K562 (cell line): ENCODE data around the gene NPAS1.

Experiments used
- ETV1 ChIP-seq: fragments of 450-650 bp; conservative IDR thresholded peaks from 2 replicates; pipeline ENCODE4 v1.6.1; 2016; ENCODE audit warnings: missing genetic modification characterization, control low read depth, low read depth, missing compliant biosample characterization
- FOXK1 ChIP-seq: sonication (generic); formaldehyde crosslinking; IDR thresholded peaks from 2 replicates; pipeline ENCODE4 v1.8.0; 2022; ENCODE audit warnings: missing genetic modification reagents, mild to moderate bottlenecking, borderline replicate concordance
- GABPA ChIP-seq: fragments of 200-800 bp; sonication (Bioruptor generic); conservative IDR thresholded peaks from 2 replicates; pipeline ENCODE4 v1.6.1; 2016; ENCODE audit warnings: low read depth, missing genetic modification characterization, missing compliant biosample characterization
- PCBP2 ChIP-seq: fragments of 200-400 bp; formaldehyde crosslinking; IDR thresholded peaks from 2 replicates; pipeline ENCODE4 v1.6.1; 2018; ENCODE audit warnings: low read length, low read depth, mild to moderate bottlenecking, moderate library complexity; ENCODE audit not compliant: poor library complexity, severe bottlenecking
- POLR2AphosphoS5 ChIP-seq: IDR thresholded peaks from 2 replicates; pipeline ENCODE4 v1.6.1; 2011; ENCODE audit warnings: mild to moderate bottlenecking, low read depth, low read length, moderate library complexity; ENCODE audit not compliant: control insufficient read depth, insufficient read depth
- SMAD3 ChIP-seq: fragments of 450-650 bp; formaldehyde crosslinking; conservative IDR thresholded peaks from 2 replicates; pipeline ENCODE4 v1.4.0; 2020; ENCODE audit warnings: mild to moderate bottlenecking
- SRF ChIP-seq, 2 experiments: fragments of 250-450, 450-650 bp in 1 of 2; sonication (Bioruptor Pico) in 1 of 2; sonication (generic) in 1 of 2; formaldehyde crosslinking; IDR thresholded peaks; 2 replicates each; pipeline versions ENCODE4 v1.5.0 to v1.5.1; 2020 to 2022; ENCODE audit warnings: mild to moderate bottlenecking in 1 of 2, missing genetic modification reagents in 1 of 2
- ZNF146 ChIP-seq: IDR thresholded peaks from one replicate; pipeline ENCODE4 v1.6.1; 2018; ENCODE audit warnings: missing compliant biosample characterization; ENCODE audit not compliant: unreplicated experiment
- TF ChIP-seq, protein P1 (sequence below): fragments of 250-450 bp; sonication (Bioruptor Pico); IDR thresholded peaks from 2 replicates; pipeline ENCODE4 v1.5.0; 2020; ENCODE audit warnings: mild to moderate bottlenecking, borderline replicate concordance
- TF ChIP-seq, protein P2 (sequence below): sonication (generic); formaldehyde crosslinking; IDR thresholded peaks from 2 replicates; pipeline ENCODE4 v1.8.1; 2023; ENCODE audit warnings: mild to moderate bottlenecking, missing genetic modification reagents
- TF ChIP-seq, protein P3 (sequence below), 3 experiments: fragments of 200-800 bp in 1 of 3; fragments of 250-450 bp in 1 of 3; fragments of 450-650 bp in 1 of 3; sonication (Bioruptor Pico) in 1 of 3; sonication (Bioruptor generic) in 1 of 3; formaldehyde crosslinking in 1 of 3; IDR thresholded peaks; 2 replicates each; pipeline versions ENCODE4 v1.6.1 to v1.8.0; 2016 to 2022; ENCODE audit warnings: mild to moderate bottlenecking in 2 of 3, missing genetic modification characterization in 2 of 3, missing compliant biosample characterization in 1 of 3, moderate library complexity in 1 of 3
- TF ChIP-seq, protein P4 (sequence below), 2 experiments: IDR thresholded peaks in 1 of 2; conservative IDR thresholded peaks in 1 of 2; 2 replicates each; pipeline ENCODE4 v1.6.1; 2016; ENCODE audit warnings: low read depth in 2 of 2, mild to moderate bottlenecking in 1 of 2, missing compliant biosample characterization in 1 of 2, missing genetic modification characterization in 1 of 2, moderate library complexity in 1 of 2

DNA sequence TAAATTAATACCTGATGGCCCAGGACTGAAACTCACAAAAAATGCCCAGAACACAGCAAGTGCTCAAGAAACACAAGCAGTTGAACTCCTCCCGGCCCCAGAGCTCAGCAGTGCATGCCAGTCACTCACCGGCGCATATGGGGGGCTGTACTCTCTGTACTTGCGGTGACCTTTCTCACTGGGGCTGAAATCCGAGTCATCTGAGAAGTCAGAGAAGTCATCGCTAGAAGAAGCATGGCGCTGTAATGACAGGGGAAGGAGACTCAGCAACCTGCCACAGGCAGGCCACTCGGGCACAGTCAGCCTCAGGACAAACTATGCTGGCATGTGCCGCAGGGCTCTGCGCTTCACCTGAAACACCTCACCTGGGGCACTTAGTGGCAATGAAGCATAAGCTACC lies 74.2 kb downstream of the NPAS1 start:
- TF ChIP-seq, protein P1, sequence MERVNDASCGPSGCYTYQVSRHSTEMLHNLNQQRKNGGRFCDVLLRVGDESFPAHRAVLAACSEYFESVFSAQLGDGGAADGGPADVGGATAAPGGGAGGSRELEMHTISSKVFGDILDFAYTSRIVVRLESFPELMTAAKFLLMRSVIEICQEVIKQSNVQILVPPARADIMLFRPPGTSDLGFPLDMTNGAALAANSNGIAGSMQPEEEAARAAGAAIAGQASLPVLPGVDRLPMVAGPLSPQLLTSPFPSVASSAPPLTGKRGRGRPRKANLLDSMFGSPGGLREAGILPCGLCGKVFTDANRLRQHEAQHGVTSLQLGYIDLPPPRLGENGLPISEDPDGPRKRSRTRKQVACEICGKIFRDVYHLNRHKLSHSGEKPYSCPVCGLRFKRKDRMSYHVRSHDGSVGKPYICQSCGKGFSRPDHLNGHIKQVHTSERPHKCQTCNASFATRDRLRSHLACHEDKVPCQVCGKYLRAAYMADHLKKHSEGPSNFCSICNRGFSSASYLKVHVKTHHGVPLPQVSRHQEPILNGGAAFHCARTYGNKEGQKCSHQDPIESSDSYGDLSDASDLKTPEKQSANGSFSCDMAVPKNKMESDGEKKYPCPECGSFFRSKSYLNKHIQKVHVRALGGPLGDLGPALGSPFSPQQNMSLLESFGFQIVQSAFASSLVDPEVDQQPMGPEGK (CRISPR knock-in tag): no peak
- TF ChIP-seq ZNF146 (CRISPR knock-in tag): no peak
- no peak for TF ChIP-seq SMAD3 (CRISPR knock-in tag)
- TF ChIP-seq, protein P2, sequence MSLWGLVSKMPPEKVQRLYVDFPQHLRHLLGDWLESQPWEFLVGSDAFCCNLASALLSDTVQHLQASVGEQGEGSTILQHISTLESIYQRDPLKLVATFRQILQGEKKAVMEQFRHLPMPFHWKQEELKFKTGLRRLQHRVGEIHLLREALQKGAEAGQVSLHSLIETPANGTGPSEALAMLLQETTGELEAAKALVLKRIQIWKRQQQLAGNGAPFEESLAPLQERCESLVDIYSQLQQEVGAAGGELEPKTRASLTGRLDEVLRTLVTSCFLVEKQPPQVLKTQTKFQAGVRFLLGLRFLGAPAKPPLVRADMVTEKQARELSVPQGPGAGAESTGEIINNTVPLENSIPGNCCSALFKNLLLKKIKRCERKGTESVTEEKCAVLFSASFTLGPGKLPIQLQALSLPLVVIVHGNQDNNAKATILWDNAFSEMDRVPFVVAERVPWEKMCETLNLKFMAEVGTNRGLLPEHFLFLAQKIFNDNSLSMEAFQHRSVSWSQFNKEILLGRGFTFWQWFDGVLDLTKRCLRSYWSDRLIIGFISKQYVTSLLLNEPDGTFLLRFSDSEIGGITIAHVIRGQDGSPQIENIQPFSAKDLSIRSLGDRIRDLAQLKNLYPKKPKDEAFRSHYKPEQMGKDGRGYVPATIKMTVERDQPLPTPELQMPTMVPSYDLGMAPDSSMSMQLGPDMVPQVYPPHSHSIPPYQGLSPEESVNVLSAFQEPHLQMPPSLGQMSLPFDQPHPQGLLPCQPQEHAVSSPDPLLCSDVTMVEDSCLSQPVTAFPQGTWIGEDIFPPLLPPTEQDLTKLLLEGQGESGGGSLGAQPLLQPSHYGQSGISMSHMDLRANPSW (CRISPR knock-in tag): no peak
- no peak for TF ChIP-seq POLR2AphosphoS5
- TF ChIP-seq, protein P3, sequence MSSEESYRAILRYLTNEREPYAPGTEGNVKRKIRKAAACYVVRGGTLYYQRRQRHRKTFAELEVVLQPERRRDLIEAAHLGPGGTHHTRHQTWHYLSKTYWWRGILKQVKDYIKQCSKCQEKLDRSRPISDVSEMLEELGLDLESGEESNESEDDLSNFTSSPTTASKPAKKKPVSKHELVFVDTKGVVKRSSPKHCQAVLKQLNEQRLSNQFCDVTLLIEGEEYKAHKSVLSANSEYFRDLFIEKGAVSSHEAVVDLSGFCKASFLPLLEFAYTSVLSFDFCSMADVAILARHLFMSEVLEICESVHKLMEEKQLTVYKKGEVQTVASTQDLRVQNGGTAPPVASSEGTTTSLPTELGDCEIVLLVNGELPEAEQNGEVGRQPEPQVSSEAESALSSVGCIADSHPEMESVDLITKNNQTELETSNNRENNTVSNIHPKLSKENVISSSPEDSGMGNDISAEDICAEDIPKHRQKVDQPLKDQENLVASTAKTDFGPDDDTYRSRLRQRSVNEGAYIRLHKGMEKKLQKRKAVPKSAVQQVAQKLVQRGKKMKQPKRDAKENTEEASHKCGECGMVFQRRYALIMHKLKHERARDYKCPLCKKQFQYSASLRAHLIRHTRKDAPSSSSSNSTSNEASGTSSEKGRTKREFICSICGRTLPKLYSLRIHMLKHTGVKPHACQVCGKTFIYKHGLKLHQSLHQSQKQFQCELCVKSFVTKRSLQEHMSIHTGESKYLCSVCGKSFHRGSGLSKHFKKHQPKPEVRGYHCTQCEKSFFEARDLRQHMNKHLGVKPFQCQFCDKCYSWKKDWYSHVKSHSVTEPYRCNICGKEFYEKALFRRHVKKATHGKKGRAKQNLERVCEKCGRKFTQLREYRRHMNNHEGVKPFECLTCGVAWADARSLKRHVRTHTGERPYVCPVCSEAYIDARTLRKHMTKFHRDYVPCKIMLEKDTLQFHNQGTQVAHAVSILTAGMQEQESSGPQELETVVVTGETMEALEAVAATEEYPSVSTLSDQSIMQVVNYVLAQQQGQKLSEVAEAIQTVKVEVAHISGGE (CRISPR knock-in tag; IDR thresholded peaks at IDR 0.05): no peak
- no peak for TF ChIP-seq SRF (CRISPR knock-in tag; IDR thresholded peaks at IDR 0.05)
- no peak for TF ChIP-seq ETV1
- no peak for TF ChIP-seq GABPA (tag)
- no peak for TF ChIP-seq FOXK1 (CRISPR knock-in tag)
- no peak for TF ChIP-seq PCBP2
- TF ChIP-seq, protein P4, sequence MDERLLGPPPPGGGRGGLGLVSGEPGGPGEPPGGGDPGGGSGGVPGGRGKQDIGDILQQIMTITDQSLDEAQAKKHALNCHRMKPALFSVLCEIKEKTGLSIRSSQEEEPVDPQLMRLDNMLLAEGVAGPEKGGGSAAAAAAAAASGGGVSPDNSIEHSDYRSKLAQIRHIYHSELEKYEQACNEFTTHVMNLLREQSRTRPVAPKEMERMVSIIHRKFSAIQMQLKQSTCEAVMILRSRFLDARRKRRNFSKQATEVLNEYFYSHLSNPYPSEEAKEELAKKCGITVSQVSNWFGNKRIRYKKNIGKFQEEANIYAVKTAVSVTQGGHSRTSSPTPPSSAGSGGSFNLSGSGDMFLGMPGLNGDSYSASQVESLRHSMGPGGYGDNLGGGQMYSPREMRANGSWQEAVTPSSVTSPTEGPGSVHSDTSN (CRISPR knock-in tag; IDR thresholded peaks at IDR 0.05; ENCODE audit: low read depth): no peak
- TF ChIP-seq, protein P4 (tag; conservative IDR thresholded peaks at IDR 0.05; ENCODE audit: low read depth): no peak
